Measurements from ENCODE around the gene DONSON. TPM values are rescaled to one million over a fixed set of nuclear protein-coding genes. Genes with fewer than 3 reads are reported as not detected.

The DONSON gene
- total and polyA plus RNA-seq, 2 of the 8 experiments (the other 6 are each of a cell fraction or from before 2014, with no cell fraction given), result 21.9 to 32.5 TPM

DNA sequence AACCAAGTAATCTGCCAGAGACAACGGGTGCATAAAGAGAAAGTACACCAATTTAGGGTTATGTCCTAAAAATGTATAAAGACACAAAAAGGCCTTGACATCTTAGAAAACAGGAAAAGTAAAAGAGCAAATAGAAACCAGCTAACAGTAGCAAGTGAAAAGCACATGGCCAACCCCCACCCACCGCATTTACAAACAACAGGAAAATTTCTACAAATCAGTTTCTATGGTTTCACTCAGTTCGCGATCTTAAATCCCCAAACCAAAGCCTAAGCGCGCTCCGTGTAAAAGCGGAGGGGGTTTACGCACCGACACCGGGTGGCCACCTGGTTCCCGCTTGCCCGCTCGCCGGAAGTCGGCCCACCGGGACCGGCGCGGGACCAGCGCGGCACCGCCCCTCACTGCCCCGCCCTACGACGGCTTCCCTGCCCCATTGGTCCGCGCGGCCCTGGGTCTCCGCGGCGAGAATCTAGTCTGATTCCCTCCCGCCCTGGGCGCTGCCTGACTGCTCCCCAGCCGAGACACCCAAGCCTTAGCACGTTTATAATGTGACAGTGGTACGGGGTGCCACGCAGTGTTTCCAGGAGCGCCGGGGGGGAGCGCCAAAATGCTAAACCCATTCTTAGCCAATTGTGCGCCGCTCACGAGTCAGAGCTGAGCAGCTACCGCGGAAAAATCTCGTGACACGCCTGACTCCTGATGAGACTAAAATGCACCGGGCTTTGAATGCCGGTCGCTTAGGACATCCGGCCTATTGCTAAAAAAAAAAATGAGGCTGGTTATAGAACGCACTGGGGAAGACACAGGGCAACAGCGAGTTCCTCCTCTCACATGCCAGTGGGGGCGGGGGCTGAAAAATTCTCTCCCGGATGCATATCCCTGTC lies 46.5 kb downstream of the DONSON start, which contains the start of gene GART (continued):
- TF ChIP-seq SIX5 (IDR thresholded peaks at IDR 0.05; ENCODE audit: low read depth, low read length) (no peak), HDAC2 (IDR thresholded peaks at IDR 0.05; ENCODE audit: borderline replicate concordance in 1 of 2, low read depth in 2 of 2, low read length in 2 of 2) (peak in 1 of 2 experiments; percentile 94; a peak in 2 of 4 replicates), POLR2A (IDR thresholded peaks at IDR 0.05; ENCODE audit: control extremely low read depth in 1 of 2, low read depth in 2 of 2, low read length in 2 of 2) (peak; percentile 57 to 75), CHD1 (IDR thresholded peaks at IDR 0.05; ENCODE audit: low read depth, low read length) (no peak), TCF12 (IDR thresholded peaks at IDR 0.05; ENCODE audit: low read depth, low read length) (no peak), CBX8 (IDR thresholded peaks at IDR 0.05; ENCODE audit: borderline replicate concordance, low read depth, low read length) (no peak), POLR2AphosphoS5 (IDR thresholded peaks at IDR 0.05; ENCODE audit: low read depth, low read length) (peak; percentile 88), KDM1A (IDR thresholded peaks at IDR 0.05; ENCODE audit: borderline replicate concordance, low read length) (no peak), KDM5A (IDR thresholded peaks at IDR 0.05; ENCODE audit: low read length) (no peak), SIRT6 (IDR thresholded peaks at IDR 0.05; ENCODE audit: low read length) (no peak), ASH2L (IDR thresholded peaks at IDR 0.05; ENCODE audit: low read length) (peak; percentile 59), JUND (IDR thresholded peaks at IDR 0.05; ENCODE audit: low read length) (peak; percentile 26; the same call in 1 of the 2 replicates), CTBP2 (IDR thresholded peaks at IDR 0.05; ENCODE audit: borderline replicate concordance, insufficient read depth, insufficient read length, low read length) (no peak), SIN3A (conservative IDR thresholded peaks at IDR 0.05 in 1 of 2, IDR thresholded peaks at IDR 0.05 in 1 of 2; ENCODE audit: low read depth in 1 of 2, low read length in 2 of 2) (peak; percentile 78 to 79; a peak in 3 of 4 replicates), BACH1 (IDR thresholded peaks at IDR 0.05; ENCODE audit: low read length) (no peak), ZNF274 (IDR thresholded peaks at IDR 0.05; ENCODE audit: borderline replicate concordance, extremely low read depth, low read length) (no peak), RFX5 (IDR thresholded peaks at IDR 0.05; ENCODE audit: borderline replicate concordance, low read depth, low read length) (no peak), TEAD4 (IDR thresholded peaks at IDR 0.05; ENCODE audit: low read depth, low read length) (no peak), ATF2 (IDR thresholded peaks at IDR 0.05; ENCODE audit: low read length) (no peak), TBP (IDR thresholded peaks at IDR 0.05; ENCODE audit: low read depth, low read length) (no peak), BRCA1 (IDR thresholded peaks at IDR 0.05; ENCODE audit: low read depth, low read length) (no peak), CEBPB (IDR thresholded peaks at IDR 0.05; ENCODE audit: low read depth, low read length) (no peak), RAD21 (IDR thresholded peaks at IDR 0.05 in 1 of 2, conservative IDR thresholded peaks at IDR 0.05 in 1 of 2; ENCODE audit: low read depth in 2 of 2, low read length in 2 of 2) (no peak)
